Skin epidermis (tissue), 12 donors: ENCODE data around the gene CCDC169.
"Not testable (repeated sequence)": the region's sequence is repeated elsewhere in the genome, so short reads cannot be mapped to it uniquely, and the experiment has no call there.

ENCODE experiments used
- H3K27ac ChIP-seq, 21 experiments: fragments of 200-600 bp; sonication (generic) in 11 of 21; one replicate each; pipeline ENCODE4 v1.5.0; 2020; ENCODE audit warnings: mild to moderate bottlenecking in 3 of 21, inconsistent platforms in 2 of 21, moderate library complexity in 2 of 21
- H3K4me3 ChIP-seq, 7 experiments: fragments of 200-600 bp; sonication (generic) in 2 of 7; one replicate each; pipeline ENCODE4 v1.5.0; 2020; ENCODE audit warnings: inconsistent platforms in 2 of 7, mild to moderate bottlenecking in 2 of 7, moderate library complexity in 1 of 7

CCDC169 gene

DNA sequence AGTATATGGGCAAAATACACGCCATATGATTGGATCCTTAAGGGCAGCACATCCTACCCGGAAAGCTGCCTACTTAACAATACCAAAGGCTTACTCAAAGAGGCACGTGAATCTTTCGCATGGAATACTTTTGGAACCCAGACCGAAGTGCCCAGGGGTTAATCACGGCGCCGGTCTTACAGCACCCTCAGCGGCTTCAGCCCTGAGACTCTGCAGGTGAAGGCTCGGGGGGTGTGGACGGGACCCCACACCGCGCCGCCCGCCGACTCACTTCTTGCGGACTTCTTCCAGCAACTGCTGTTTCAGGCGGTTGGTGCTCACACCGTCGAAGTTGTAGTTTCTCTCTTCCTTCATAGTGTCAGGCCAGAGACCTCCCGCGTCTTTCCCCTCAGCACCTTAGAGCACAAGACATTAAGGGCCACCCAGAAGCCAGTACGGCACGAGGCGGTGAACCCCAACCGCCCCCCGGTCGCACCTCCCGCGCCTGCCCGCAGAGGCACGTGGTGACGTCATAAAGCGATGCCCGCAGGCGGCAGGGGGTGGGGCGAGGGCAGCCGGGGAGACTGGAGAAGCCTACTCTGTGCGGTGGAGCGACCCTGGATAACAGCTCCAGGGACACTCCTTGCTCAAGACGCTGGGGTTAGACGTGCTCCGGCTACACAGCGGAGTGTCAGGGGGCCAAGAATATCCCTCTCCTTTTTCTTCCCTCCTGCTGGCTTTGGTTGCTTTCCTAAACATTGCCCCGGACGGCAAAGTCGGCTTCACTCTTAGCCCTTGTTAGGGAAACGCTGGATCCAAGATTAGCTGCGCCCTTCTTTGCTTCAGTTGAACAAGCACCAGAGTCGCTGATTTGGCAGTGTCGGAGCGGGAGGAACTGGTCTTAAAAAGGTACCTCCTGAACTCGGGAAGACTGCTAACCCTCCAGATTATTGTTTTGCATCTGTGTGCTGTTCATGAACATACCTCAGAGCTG is at the start of gene CCDC169:
Gene CCDC169 (minus strand): TSS at position 449 of the 973 bp plus-strand sequence. CDS start 95 bp downstream, at position 354.
- H3K27ac ChIP-seq: peak within 1 kb of the TSS in 12 of 21 experiments; percentile 13 to 76 (median 50)

DNA sequence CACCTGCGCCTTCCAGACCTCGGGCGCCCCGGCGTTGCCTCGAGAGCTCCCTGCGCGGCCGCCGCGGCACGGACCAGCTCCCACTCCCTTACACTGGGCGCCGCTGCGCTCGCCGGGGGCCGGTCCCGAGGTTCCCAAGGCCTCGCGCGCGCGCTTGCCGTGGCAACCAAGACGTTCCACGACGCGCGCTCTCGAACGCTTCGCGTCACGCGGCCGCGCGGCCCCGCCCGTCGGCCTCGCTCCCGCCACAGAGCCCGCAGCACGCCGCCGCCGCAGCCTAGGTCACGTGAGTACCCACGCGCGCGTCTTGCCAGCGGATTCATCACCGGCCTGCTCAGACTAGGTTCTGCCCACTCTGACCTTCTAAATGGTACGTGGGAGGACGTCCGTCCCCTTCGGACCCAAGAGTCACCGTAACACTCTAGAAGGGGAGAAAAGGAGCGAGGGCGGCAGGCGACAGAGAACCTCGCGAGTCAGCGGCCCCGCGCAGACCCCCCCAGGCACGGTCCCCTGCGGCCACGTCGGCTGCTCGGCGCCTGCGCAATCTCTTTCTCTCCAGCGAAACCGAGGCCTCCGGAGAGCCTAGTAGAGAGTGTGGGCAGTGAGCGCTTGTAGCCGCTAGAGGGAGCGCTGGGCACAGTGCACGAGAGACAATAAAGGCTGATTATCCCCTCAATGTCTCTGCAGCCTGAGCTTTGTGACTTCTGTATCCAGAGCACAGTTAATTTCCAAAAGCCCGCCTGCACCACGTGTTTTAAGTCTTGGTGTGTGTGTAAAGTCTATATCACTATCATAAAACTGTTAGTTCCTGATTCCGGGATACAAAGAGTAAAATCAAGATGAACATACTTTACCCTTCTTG is 48.8 kb upstream of the CCDC169 start, which contains the start of gene SPART:
Gene SPART (minus strand): TSS at position 173 of the 862 bp plus-strand sequence. CDS start 10,564 bp downstream, outside the sequence.
- Histone ChIP-seq H3K27ac (peak within 1 kb of the TSS; percentile 81 to 99 (median 95)), H3K4me3 (peak within 1 kb of the TSS; percentile 56 to 91 (median 68))

More for the DNA sequence above, at the start of gene CCDC169:
- H3K4me3 ChIP-seq: peak within 1 kb of the TSS; percentile 36 to 57 (median 49)

DNA sequence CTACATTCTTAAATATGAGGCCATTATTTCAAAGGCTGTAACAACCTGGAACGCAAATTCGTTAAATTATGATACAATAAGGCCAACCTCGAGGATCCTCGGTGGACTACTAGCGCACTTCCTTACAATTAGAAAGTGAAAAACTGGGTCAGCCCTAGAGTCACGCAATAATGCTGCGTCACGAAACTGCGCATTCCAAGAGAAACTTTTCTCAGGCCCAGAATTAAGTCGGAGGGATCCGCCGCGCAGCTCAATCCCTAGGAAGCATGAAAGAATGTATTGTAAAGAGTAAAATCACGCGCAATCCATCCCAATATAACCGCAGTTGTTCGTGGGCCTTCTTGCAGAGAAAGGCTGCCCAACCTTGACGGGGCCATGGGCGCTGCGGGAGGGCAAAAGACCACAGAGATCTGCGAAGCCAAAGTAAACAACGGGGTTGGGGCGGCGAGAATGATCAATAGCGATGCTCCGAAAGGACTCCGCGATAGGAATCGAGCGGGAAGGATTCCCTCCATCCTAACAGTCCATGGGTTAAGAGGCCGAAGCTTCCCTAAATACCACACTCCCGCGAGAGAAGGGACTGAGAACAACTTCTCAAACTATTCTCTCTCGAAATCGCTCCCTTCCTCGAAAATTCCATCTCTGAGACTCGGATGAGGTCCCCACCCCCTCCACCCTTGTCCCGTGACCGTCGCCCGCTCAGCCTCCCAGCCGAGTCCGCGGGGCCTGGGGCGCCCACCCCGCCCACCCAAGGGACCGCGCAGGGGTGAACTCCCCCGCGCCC is 48.0 kb upstream of the CCDC169 start:
- H3K27ac ChIP-seq: peak overlapping the region; percentile 81 to 99 (median 95)
- peak overlapping the region; percentile 56 to 91 (median 68) for H3K4me3 ChIP-seq

DNA sequence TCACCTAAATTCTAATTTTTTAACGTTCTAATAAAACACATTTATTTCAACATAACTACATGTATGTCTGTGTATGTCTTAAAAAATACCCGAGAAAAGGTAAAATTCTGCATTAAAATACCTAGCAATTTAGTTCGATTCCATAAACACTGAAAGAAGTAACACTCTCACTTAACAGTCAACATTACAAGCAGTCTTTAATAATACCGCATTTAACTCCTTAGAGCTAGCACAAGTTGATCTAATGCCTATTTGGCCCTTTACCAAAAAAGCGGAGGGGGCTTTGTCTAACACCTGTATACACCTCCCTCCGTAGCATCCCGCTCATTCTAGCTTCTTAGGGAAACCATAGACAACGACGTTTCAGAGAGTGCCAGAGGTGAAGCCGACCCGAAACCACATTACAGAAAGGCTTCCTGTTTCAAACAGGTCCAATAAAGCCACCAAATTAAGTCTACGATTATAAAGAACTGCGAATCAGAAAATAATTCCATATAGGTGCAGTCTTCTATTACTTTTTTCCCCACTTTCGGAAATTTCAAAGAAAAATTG is 47.3 kb upstream of the CCDC169 start:
- peak overlapping the region in 18 of 21 experiments; percentile 86 to 99 (median 96) for H3K27ac ChIP-seq
- H3K4me3 ChIP-seq: peak overlapping the region; percentile 56 to 91 (median 68)

DNA sequence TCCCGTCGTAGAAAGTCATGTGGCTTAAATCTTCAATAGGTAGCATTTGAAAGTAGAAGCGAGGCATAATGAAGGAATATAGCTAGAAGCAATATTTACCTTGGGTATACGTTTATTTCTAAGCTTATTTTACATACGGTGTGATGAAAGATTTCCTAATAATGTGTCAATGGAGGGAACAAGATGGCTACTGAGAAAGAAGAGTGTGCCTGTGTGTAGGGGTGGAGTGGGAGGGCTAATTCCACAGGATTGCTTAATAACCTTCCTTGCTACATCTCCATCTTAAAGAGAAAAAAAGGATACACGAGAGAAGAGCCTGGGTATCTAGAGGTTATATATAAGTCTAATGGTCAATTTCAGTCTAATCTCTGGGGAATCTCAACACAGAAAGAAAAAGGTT is 46.6 kb upstream of the CCDC169 start:
- H3K4me3 ChIP-seq: peak overlapping the region in 1 of 7 experiments; percentile 86
- peak overlapping the region in 5 of 21 experiments; percentile 11 to 99 (median 97) for H3K27ac ChIP-seq

DNA sequence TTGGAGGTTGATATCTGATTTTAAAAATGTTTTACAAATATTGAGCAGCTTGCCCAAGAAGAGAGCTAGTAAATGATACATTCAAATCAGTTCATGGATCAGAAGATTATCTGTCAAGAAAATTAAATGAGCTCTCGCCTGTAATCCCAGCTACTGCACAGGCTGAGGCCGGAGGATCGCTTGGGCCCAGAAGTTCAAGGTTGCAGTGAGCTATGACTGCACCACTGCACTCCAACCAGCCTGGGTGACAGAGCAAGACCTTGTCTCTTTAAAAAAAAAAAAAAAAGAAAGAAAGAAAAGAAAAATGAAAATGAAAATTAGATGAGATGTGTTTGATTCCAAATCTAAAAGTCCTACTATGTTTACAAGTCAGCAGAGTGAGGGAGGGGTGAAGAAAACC is 46.2 kb upstream of the CCDC169 start:
- Histone ChIP-seq H3K4me3 (no peak overlapping the region), H3K27ac (peak overlapping the region in 6 of 21 experiments; percentile 11 to 99 (median 67))

DNA sequence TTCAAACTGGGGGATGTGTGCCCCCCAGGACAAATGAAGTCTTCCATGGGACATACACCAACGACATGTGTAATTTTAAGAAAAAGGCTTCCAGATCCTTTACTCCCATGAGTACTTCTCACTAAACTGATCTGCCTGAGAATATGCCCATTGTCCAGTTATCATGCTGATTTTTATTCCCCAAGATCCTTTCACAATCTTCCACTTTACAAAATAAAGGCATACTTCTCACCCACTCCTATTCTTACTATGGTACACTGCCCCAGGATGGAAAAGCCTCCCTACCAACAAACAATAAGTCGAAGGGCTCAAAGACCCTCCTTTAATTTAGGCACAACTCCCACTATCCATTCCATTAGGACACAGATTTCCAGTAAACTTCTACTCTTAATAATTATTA is 45.1 kb upstream of the CCDC169 start:
- Histone ChIP-seq H3K4me3 (no peak overlapping the region), H3K27ac (peak overlapping the region in 1 of 21 experiments; percentile 6)

DNA sequence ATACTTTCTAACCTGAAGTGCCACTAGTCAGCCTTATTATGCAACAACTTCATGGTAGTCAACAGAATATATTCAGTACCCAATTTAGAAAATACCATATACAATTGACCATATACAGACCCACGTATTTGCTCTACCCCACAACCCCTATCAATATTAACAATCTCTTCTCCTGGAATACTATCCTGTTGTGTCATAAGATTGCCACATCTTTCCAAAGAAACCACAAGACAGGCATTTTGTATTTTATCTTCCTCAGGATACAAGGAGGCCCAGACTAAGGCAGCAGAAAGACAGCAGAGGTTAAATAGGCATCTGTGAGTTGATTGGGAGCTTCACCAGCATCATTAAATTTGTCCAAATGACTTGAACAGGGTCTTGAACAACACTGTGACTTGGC is 44.1 kb upstream of the CCDC169 start:
- no peak overlapping the region for H3K4me3 ChIP-seq
- no peak overlapping the region for H3K27ac ChIP-seq

DNA sequence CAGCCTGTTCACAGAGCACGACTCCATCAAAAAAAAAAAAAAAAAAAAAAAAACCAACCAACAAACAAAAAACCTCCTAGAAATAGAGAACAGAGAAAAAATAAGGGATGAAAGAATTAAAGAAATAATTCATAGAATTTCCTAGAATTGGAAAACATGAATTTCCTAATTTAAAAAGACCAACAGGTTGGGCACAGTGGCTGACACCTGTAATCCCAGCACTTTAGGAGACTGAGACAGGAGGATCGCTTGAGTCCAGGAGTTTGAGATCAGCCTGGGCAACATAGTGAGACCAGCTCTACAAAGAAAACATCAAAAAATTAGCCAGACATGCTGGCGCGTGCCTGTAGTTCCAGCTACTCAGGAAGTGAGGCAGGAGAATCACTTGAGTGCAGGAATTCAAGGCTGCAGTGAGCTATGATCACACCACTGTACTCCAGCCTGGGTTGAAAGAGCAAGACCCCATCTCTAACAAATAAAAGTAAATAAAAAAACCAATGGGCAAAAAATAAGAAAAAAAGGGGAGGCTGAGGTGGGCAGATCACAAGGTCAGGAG is 42.1 kb upstream of the CCDC169 start:
- Histone ChIP-seq H3K27ac (no peak overlapping the region), H3K4me3 (no peak overlapping the region)

DNA sequence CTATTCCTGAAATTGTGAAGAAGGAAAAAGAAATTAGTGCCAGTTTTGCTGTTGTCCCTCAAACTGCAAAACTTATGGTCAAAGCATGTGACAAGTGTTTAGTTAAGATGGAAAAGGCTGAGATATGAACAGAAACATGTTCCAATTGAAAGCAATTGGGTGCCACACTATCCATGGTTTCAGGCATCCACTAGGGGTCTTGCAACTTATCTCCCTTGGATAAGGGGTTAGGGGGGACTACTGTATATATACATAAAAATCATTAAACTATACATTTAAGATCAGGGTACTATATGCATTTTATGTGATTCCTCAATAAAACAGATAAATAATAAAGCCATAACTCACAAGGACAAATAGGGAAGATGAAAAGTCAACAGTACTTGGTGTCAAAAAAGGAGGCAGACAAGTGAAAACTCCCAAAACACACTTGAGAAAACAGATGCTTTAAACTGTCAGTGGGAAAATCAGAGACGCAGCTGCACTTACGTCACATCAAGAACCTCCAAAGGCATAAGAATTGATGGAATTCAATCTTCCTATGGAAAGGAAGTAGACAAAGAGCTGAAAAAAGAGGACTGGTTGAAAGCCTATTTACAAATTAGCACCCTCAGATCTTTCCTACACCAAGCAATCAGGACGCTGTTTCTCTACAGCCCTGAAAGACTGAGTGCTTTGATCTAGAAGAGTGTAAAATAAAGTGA is 40.5 kb upstream of the CCDC169 start:
- H3K27ac ChIP-seq: no peak overlapping the region
- H3K4me3 ChIP-seq: no peak overlapping the region

DNA sequence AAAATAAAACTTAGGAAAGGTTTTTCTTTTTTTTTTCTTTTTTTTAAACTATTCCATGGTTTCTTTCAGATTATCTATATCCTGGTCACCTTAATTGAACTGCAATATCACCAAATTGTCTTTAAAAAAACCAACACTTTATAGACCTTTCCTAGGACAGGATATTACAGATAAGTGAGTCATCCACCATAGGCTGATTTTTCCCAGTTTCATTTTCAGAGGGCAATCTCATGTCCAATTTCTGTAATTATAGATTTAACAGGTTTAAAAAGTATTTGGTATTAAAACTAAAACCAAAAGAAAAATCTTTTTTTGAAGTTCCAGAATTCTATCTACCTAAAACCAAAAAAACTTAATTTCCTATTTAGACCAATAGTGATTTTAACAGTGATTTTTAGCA is 35.4 kb upstream of the CCDC169 start:
- H3K4me3 ChIP-seq: no peak overlapping the region
- no peak overlapping the region for H3K27ac ChIP-seq

DNA sequence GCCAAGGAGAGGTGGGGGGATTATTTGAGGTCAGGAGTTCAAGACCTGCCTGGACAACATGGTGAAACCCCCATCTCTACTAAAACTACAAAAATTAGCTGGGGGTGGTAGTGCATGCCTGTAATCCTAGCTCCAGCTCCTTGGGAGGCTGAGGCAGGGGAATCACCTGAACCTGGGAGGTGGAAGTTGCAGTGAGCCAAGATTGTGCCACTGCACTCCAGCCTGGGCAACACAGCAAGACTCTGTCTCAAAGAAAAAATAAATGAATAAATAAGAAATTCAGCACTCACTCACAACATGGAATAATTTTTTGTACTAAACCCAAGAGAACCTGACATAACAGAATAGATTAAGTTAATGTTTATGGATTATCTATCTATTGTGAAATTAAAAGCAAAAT is 34.6 kb upstream of the CCDC169 start:
- not testable (repeated sequence) for H3K27ac ChIP-seq, H3K4me3 ChIP-seq

DNA sequence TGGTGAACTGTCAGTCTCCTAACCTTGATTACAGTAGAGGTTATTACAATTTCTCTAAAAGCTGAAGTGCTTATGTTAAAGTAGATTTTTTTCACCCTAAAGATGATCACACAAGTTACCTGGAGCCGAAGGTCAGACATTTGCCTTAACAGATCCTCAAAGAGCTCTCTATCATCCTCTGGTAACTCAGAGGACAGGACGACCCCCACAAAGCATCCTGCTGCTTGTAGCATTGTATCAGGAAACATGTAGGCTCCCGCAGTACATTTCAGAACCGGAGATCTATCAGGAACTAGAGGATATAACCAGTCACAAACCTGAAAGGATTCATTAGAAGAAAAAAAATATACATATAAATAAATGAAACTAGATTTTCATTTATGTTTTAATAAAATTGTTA is 33.7 kb upstream of the CCDC169 start:
- H3K27ac ChIP-seq: no peak overlapping the region
- H3K4me3 ChIP-seq: no peak overlapping the region

DNA sequence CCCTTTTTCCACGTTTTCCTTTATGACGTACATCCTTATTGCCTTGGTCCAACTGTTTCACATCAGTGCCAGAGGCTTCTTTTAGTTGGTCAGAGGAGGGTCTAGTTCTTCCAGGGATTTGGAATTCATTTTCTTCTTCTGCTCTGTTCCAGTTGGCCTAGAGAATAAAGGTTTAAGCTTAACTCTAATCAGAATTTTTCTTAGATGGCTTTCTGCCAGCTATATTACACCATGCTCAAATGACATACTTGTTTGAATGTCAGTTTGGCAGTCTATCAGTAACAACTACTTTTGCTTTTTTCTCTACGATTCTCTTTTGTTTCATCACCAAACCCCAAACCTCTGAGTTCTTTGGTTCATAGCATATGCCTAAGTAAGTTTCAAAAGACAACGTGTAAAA is 31.7 kb upstream of the CCDC169 start:
- Histone ChIP-seq H3K4me3 (no peak overlapping the region), H3K27ac (no peak overlapping the region)

DNA sequence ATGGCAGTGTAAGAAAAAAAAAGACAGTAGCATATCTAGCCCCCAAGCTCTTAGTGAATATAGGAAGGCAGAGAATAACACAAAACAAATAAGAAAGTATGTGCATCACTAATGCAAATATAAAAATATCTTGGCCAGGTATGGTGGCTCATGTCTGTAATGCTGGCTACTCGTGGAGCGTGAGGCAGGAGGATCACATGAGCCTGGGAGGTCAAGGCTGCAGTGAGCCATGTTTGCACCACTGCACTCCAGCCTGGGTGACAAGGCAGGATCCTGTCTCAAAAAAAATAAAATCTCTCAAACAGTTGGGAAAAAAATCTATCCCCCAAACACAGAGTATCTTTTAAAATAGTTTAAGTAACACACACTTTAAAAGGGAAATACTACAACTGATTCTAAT is 31.2 kb upstream of the CCDC169 start:
- H3K27ac ChIP-seq: no peak overlapping the region
- H3K4me3 ChIP-seq: no peak overlapping the region

DNA sequence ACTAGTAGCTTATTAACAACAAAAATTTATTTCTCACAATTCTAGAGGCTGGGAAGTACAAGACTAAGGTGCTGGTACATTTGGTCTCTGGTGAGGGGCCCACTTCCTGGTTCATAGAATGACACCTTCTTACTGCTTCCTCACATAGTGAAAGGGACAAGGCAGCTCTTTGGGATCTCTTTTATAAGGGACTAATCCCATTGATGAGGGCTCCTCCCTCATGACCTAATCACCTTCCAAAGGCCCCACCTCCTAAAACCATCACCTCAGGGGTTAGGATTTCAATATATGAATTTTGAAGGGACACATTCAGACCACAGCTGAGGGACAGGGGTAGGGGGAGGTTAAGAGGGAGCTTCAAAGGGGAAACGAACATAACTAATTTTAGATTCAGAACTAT is 28.3 kb upstream of the CCDC169 start:
- Histone ChIP-seq H3K27ac (no peak overlapping the region), H3K4me3 (no peak overlapping the region)

DNA sequence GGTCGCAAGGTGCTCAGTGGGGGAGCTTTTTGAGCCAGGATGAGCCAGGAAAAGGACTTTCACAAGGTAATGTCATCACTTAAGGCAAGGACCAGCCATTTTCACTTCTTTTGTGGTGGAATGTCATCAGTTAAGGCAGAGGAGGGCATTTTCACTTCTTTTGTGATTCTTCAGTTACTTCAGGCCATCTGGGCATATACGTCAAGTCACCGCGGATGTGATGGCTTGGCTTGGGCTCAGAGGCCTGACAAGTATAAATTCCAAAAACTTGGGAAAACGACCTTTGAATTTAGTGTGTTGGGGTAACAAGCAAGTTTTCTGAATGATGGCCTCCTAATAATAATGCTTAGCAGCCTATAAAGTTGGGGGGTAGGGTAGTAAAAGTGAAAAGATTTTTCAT is 27.3 kb upstream of the CCDC169 start:
- H3K4me3 ChIP-seq, H3K27ac ChIP-seq: not testable (repeated sequence)

DNA sequence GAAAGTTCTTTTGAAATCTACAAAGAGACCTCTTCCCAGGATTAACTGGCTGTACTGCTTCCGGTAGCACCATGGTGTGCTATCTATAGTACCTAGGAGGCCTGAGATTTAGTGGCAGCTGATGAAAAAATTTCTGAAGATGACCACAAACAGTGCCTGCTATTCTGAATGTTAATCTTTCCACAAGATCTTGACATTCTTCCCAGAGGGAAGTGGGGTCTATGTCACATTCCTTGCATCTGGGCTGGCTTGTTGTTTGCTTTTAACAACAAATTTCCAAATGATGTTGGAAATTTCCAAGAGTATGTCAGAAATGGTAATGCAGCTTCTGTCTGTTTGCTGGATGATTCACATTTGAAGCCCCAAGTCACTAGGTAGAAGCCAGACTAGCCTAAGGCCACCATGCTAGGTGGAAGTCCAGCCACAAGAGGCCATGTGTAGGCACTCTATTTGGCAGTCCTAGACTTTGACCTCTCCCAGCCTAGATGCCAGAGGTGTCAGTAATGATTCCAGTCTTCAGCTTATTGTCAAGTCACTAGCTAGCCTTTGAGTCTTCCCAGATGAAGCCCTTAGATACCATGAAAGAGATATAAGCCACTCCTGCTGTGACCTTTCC is 26.4 kb upstream of the CCDC169 start:
- Histone ChIP-seq H3K27ac (no peak overlapping the region), H3K4me3 (no peak overlapping the region)
